Measurements from ENCODE around the gene CRYGS. TPM values are rescaled to one million over a fixed set of nuclear protein-coding genes. Genes with fewer than 3 reads are reported as not detected.

Gene CRYGS
- total RNA-seq, 1 donor from 2014 or later, result 3.1 TPM

DNA sequence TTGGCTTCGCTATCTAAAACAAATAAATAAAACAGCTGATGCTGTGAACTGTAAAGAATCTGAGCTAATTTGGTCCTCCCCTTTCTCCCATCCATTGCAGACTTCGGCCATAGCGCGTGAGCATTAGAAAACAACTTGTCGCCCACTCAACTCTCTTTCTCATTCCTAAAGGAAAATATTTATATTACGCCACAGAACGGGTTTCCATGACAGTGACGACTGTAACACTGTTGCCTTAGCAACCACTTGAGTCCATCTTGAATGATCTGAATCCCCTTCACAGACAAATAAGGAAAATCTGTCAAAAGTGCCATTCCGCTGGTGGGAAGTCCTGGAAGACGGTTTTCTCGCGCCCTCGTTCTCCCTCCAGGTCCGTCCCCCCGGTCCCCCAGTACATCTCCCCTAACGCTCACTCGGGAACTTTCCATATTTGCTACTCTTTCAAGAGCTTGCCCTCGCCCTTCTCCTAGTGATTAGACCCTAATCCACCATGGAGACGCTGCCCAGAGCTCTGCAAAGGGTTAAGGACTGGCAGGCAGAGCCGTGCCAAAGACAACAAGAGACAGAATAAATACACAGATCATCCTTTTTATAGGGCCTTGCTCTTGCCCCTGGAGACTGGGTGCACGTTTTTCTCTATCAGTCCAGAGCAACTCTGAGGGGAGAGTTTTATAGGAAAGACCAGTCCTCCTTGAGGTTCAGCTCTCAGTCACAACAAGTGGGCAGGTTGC lies 50.5 kb downstream of the CRYGS start:
- no peak for DNase-seq (ENCODE audit: low spot score)

DNA sequence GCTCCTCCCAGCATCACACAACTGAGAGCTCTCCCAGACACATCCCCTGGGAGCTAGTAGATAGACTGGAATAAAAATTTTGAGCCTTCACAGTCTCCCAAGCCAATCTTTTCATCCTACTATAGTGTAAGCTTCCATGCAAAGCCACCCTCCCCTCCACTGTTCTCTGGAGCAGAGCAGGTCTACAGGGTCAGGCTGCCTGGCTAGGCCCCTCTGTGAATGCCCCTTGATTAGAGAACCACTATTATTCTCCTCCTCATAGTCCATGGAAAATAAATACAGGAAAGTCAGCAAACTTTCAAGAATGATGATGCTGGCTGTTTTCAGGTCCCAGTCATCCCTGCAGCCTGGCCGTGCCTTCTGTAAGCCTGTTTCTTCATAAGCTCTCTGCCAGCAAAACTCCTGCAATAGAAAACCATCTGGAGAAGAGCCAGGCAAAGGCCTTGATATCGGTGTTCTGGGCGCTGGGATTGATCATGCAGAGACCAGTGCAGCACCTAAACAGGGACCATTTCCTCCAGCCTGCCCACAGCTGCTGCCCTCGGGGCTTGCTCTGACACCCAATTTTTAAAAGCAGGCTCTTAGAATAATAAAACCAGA lies 51.7 kb downstream of the CRYGS start:
- no peak for DNase-seq (ENCODE audit: low spot score)

DNA sequence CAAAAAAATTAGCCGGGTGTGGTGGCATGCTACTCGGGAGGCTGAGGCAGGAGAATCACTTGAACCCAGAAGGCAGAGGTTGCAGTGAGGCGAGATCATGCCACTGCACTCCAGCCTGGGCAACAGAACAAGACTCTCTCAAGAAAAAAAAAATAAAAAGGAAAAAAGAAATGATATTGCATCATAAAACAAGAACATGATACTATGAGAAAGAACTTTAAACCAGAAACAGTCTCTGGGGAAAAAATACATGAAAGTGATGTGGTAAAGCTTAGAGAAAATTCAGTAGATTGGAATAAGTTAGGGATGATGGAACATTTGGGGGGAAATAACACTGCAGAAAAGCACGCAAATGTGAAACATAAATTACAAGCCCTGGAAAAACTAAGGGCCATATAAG lies 54.7 kb downstream of the CRYGS start:
- no peak for DNase-seq (ENCODE audit: low spot score)

Other genes with a start within 250 kb of the CRYGS start
- gene DGKG, start 182.1 kb downstream of the CRYGS start, total RNA-seq, result 1.7 TPM
- gene TBCCD1, start 23.0 kb upstream of the CRYGS start, total RNA-seq, result 13.1 TPM
- gene DNAJB11, start 26.3 kb upstream of the CRYGS start, total RNA-seq, result 47.0 TPM
- gene AHSG, start 68.7 kb upstream of the CRYGS start, total RNA-seq, result not detected
- not detected for gene FETUB, start 96.0 kb upstream of the CRYGS start, total RNA-seq
- gene HRG, start 121.6 kb upstream of the CRYGS start, total RNA-seq, result not detected
- gene KNG1, start 173.0 kb upstream of the CRYGS start, total RNA-seq, result not detected
- gene EIF4A2, start 239.2 kb upstream of the CRYGS start, total RNA-seq, result 237 TPM